ENCODE data around the gene TUBGCP5.
"Not testable (repeated sequence)": the region's sequence is repeated elsewhere in the genome, so short reads cannot be mapped to it uniquely, and the experiment has no call there.

TUBGCP5 gene

GRCh38 chr15:23039143-23039916, at the start of gene TUBGCP5:
TSS of gene TUBGCP5 (minus strand) at chr15:23039569. CDS start at chr15:23039543, 26 bp downstream.
- DNase-seq (ENCODE audit: low spot score): peak; percentile 98

DNA sequence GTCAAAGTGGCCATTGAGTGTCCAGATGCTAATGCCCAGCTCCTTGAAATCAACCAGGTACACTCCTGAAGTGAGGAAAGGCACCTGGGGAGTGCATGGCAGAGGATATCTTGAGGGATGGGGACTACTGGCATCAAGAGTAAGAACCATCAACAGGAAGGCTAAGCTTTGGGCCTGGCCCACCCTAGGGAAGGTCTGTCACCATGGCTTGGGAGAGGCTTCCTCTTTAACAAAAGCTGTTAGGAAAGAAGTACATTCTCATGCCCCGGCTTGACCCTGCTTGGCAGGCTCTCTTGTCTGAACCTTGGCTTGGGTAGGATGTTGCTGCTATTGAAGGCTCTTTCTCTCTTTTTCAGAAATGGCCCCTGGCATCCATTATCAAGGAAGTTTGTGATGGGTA, 43.7 kb upstream of the TUBGCP5 start:
- no peak for DNase-seq (ENCODE audit: low spot score)

DNA sequence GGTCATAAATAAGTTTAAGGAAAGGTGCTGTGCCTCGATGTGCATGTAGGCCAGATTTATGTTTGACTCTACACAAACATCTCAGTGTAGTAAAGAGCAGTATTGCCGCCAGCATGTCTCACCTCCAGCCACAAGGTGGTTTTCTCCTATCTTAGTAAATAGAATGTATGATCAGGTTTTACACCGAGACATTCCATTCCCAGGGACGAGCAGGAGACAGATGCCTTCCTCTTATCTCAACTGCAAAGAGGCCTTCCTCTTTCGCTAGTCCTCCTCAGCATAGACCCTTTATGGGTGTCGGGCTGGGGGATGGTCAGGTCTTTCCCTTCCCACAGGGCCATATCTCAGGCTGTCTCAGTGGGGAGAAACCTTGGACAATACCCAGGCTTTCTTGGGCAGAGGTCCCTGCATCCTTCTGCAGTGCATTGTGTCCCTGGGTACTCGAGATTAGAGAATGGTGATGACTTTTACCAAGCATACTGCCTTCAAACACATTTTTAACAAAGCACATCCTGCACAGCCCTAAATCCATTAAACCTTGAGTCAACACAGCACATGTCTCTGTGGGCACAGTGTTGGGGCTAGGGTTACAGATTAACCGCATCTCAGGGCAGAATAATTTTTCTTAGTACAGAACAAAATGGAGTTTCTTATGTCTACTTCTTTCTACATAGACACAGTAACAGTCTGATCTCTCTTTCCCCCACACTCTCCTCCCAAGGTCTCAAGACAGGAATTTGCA, 42.8 kb upstream of the TUBGCP5 start:
- not testable (repeated sequence) for DNase-seq (ENCODE audit: low spot score)

GRCh38 chr15:23081271-23081670, 41.9 kb upstream of the TUBGCP5 start:
- no peak for DNase-seq (ENCODE audit: low spot score)

DNA sequence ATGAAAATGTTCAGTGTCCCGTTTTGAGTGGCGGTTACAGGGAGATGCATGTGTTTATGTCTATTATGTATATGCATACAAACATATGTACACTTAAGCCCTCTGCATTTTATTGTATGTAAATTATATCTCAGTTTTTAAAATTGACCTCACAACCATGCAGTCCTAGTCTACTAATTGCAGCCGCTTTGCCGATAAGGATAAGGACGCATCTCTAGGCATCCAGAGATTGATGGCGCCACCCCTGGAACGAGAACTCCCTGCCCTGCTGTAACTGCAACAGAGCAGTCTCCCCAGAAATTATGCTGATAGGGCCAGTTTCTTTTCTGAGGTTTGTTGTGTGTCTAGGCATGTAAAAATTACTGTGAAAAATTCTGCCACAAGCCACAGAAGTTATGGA, 40.4 kb upstream of the TUBGCP5 start:
- DNase-seq (ENCODE audit: low spot score): no peak

GRCh38 chr15:23075927-23076326, 36.6 kb upstream of the TUBGCP5 start:
- no peak for DNase-seq (ENCODE audit: low spot score)

GRCh38 chr15:23074684-23075083, 35.3 kb upstream of the TUBGCP5 start:
- no peak for DNase-seq (ENCODE audit: low spot score)

DNA sequence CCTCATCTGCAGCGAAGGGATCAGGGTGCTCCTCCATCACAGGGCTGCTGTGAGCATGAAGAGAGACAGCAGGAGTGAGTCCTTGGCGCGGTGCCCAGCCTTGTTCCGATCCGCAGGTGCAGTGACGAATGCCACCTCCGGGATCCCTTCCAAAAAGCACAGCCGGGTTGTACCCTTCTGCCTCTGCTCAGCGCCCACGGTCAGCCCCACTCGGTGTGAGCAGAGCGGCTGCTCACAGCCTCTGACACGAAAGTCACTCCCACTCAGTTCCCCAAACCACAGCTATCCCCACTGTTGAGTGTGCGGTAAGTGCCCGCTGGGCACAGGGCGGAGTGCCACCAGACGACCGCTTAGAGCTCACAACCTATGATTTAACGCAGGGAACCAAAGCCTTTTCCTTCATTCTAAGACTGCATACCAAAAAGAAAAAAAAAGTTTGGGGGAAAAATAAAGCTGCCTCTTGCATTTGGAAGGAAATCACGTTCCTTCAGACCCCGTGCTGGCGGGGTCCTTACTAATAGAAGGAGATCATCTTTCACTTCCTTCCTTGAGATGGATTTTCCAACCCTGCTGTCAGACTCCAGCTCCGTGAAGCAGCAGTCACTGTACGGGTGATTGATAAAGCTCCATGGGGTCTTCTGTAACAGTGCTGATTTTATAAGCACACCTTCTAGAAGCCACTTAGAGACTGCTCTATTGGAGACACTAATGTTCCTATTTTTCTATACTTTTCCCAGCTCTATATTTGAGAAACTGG, 34.7 kb upstream of the TUBGCP5 start:
- DNase-seq (ENCODE audit: low spot score): no peak

DNA sequence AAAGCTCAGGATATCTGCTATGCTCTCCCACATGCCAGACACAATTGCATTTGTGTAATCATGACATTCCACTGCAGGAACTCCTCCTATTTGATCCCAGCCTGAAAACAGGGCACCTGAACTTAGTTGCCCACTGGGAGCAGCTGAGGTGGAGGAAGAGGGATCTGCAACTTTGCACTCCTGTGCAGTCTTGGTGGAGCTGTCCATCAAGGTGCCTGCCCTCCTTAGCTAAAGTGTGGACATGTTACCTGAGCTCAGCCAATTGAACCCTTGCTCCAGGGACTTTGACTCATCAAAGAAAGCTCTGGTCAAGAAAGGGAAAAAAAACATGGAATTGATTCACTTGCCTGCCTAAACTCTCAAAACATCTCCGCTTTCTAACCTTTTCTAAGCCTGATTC, 33.3 kb upstream of the TUBGCP5 start:
- DNase-seq (ENCODE audit: low spot score): no peak

DNA sequence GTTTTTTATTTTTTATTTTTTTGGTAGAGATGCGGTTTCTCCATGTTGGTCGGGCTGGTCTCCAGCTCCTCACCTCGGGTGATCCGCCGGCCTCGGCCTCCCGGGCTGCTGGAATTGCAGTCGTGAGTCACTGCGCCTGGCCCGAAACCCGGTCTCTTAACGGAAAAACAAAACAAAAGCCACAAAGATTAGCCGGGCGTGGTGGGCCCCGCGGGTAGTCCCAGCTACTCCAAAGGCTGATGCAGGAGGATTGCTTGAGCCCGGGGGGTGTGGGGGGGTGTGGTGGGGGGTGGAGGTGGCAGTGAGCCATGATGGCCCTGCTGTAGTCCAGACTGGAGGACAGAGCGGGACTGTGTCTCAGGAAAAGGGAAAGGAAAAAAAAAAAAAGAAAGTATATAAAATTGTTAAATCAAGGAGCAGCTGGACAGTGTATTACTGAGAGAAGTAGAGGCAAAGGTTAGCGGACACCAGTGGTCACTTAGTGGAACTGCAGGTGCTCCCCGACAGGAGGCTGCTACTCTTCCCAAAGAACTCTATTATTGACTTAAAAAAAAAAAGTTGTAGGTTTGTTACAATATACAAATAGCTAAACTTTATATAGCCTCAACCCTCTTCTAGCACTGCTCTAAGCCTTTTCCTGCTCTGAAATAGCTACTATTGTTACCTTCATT, 30.3 kb upstream of the TUBGCP5 start:
- DNase-seq (ENCODE audit: low spot score): peak; percentile 52

DNA sequence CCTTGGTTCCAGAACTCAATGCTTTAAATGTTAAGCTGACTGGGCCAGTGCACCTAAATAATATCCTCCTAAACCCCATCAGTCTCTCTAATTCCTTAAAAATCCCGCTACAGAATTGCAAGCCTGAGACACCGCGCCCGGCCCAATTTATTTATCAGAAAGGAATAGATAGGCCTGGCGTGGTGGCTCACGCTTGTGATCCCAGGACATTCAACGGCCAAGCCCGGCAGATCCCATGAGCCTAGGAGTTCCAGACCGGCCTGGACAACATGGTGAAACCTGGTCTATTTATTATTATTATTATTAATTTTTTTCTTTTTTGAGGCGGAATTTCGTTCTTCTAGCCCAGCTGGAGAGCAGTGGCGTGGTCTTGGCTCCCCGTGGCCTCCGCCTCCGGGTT, 28.0 kb upstream of the TUBGCP5 start:
- DNase-seq (ENCODE audit: low spot score): no peak

GRCh38 chr15:23065836-23066235, 26.5 kb upstream of the TUBGCP5 start:
- DNase-seq (ENCODE audit: low spot score): no peak

DNA sequence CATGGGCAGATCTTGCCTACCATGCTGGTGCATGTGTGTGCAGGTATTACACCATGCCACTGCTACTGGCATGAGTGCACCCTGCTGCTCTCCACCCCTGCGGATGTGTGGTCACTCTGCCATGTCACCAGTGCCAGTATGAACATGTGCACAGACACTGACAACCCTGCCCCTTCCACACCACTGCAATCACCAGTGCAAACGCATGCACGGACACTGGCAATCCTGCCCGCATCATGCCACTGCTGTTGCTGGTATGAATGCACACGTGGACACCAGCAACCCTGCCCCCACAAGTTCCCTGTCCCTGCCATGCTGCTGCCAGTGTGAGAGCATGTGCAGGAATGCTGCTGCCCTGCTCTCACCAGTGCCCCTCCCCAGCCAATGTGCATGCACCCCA, 24.8 kb upstream of the TUBGCP5 start:
- no peak for DNase-seq (ENCODE audit: low spot score)

GRCh38 chr15:23057707-23058106, 18.3 kb upstream of the TUBGCP5 start:
- no peak for DNase-seq (ENCODE audit: low spot score)

DNA sequence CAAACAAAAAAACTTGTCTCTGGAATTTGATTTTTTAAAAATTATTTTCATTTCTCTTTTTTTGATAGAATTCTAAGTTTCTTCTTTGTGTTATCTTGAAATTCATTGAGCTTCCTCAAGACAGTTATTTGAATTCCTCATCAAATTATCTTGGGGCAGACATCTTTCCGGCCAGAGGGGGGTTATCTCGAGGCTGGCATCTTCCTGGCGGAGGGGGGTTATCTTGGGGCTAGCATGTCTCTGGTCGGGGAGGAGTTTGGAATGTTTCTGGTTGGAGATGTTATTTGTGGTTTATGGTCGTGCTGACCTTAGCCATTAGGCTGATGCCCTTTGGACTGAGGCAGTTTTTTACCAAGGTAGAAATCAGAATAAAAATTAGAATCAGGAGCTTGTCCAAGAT, 15.9 kb upstream of the TUBGCP5 start:
- DNase-seq (ENCODE audit: low spot score): no peak

DNA sequence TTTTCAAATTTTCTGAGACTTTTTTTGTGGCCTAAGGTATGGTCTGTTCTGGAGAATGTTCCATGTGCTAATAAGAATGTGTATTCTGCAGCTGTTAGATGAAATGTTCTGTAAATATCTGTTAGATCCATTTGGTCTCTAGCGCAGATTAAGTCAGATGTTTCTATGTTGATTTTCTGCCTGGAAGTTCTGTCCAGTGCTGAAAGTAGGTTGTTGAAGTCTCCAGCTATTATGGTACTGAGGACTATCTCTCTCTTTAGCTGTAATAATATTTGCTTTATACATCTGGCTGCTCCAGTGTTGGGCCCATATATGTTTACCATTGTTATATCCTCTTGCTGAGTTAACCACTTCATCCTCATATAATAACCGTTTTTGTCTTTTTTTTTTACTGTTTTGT, 13.2 kb upstream of the TUBGCP5 start:
- DNase-seq (ENCODE audit: low spot score): no peak

- no peak for DNase-seq (ENCODE audit: low spot score)
Observed at GRCh38 chr15:23050708-23051107, 11.3 kb upstream of the TUBGCP5 start.

DNA sequence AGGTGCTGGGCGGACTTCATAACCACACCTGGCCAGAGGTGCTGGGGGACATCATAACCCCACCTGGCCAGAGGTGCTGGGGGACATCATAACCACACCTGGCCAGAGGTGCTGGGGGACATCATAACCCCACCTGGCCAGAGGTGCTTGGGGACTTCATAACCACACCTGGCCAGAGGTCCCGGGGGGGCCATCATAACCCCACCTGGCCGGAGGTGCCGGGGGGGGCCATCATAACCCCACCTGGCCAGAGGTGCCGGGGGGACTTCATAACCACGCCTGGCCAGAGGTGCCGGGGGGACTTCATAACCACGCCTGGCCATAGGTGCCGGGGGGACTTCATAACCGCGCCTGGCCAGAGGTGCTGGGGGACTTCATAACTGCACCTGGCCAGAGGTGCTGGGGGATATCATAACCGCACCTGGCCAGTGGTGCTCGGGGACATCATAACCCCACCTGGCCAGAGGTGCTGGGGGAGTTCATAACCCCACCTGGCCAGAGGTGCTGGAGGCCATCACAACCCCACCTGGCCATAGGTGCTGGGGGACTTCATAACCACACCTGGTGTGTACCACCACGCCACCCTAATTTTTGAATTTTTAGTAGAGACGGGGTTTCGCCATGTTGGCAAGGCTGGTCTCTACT, 10.7 kb upstream of the TUBGCP5 start:
- no peak for DNase-seq (ENCODE audit: low spot score)

DNA sequence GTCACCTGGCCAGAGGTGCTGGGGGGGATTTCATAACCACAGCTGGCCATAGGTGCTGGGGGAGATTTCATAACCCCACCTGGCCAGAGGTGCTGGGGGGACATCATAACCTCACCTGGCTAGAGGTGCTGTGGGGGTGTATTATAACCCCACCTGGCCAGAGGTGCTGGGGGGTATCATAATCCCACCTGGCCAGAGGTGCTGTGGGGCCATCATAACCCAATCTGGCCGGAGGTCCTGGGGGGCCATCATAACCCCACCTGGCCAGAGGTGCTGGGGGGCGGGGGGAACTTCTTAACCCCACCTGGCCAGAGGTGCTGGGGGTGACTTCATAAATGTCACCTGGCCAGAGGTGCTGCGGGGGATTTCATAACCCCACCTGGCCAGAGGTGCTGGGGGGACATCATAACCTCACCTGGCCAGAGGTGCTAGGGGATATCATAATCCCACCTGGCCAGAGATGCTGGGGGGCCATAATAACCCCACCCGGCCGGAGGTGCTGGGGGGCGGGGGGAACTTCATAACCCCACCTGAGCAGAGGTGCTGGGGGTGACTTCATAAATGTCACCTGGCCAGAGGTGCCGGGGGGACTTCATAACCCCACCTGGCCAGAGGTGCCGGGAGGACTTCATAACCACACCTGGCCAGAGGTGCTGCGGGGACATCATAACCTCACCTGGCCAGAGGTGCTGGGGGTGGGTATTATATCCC, 9.4 kb upstream of the TUBGCP5 start:
- not testable (repeated sequence) for DNase-seq (ENCODE audit: low spot score)

GRCh38 chr15:23043987-23044386, 4.6 kb upstream of the TUBGCP5 start:
- not testable (repeated sequence) for DNase-seq (ENCODE audit: low spot score)

GRCh38 chr15:23043535-23043934, 4.2 kb upstream of the TUBGCP5 start:
- DNase-seq (ENCODE audit: low spot score): not testable (repeated sequence)
